ENCODE results near the gene LSP1.

LSP1 gene

GRCh38 chr11:1917523-1918435, 64.9 kb downstream of the LSP1 start:
- DNase-seq (ENCODE audit: low read depth), result no peak

- DNase-seq (ENCODE audit: low read depth), result no peak
Measured at GRCh38 chr11:1918436-1919315, 65.8 kb downstream of the LSP1 start.

GRCh38 chr11:1919391-1920127, 66.7 kb downstream of the LSP1 start, which contains the start of gene TNNT3:
Gene TNNT3 (plus strand): TSS chr11:1919703. CDS start chr11:1922875, 3,172 bp downstream.
- DNase-seq (ENCODE audit: low read depth), result no peak

- no peak for DNase-seq (ENCODE audit: low read depth)
Measured at GRCh38 chr11:1920128-1920908, 67.4 kb downstream of the LSP1 start.

GRCh38 chr11:1920909-1921573, 68.2 kb downstream of the LSP1 start:
- DNase-seq (ENCODE audit: low read depth), result no peak

- DNase-seq (ENCODE audit: low read depth), result no peak
Measured at GRCh38 chr11:1921574-1922141, 68.8 kb downstream of the LSP1 start.

- DNase-seq (ENCODE audit: low read depth), result no peak
Measured at GRCh38 chr11:1922481-1923081, 69.7 kb downstream of the LSP1 start.

GRCh38 chr11:1923201-1923956, 70.5 kb downstream of the LSP1 start:
- no peak for DNase-seq (ENCODE audit: low read depth)

GRCh38 chr11:1924181-1924580, 71.3 kb downstream of the LSP1 start:
- no peak for DNase-seq (ENCODE audit: low read depth)

- DNase-seq (ENCODE audit: low read depth), result no peak
Measured at GRCh38 chr11:1924646-1925372, 71.9 kb downstream of the LSP1 start.

GRCh38 chr11:1925373-1926155, 72.7 kb downstream of the LSP1 start:
- no peak for DNase-seq (ENCODE audit: low read depth)

GRCh38 chr11:1926156-1927025, 73.5 kb downstream of the LSP1 start:
- DNase-seq (ENCODE audit: low read depth), result peak; percentile 22

- no peak for DNase-seq (ENCODE audit: low read depth)
Measured at GRCh38 chr11:1927026-1927847, 74.4 kb downstream of the LSP1 start.

GRCh38 chr11:1927848-1928469, 75.1 kb downstream of the LSP1 start:
- no peak for DNase-seq (ENCODE audit: low read depth)

- DNase-seq (ENCODE audit: low read depth), result no peak
Measured at GRCh38 chr11:1928470-1928890, 75.6 kb downstream of the LSP1 start.
